HCT116 (cell line): Measurements from ENCODE around the gene SCN1A. TPM values are rescaled to one million over a fixed set of nuclear protein-coding genes. Genes with fewer than 3 reads are reported as not detected.

Source experiments
- ATAC-seq: fragments of 200-7000 bp; cut with Tn5 transposase; 2 replicates; pipeline ENCODE4 v1.9.1; 2020; ENCODE audit warnings: mild to moderate bottlenecking, moderate library complexity
- BruUV-seq: library from RNA; stranded (reverse); fragments of 400-500 nt; replicated peaks from 2 replicates; lab custom pipeline; 2021; lab: Mats Ljungman, UMichigan
- CTCF ChIA-PET: fragments of 300-600 bp; sonication (Branson Sonifier 250); formaldehyde crosslinking; loops from one replicate; lab custom pipeline; 2021; ENCODE audit warnings: antibody characterized with exemption; lab: Charles Lee
- POLR2A ChIA-PET: fragments of 300-600, 350-600 bp; sonication (Branson Sonifier 250); formaldehyde crosslinking; loops from one replicate; lab custom pipeline; 2021; ENCODE audit warnings: antibody characterized with exemption; lab: Charles Lee
- RAD21 ChIA-PET, 2 experiments: fragments of 300-600 bp; sonication (Branson Sonifier 250); formaldehyde crosslinking; loops; one replicate each; lab custom pipeline; 2023; ENCODE audit warnings: low total read pairs in 2 of 2; ENCODE audit not compliant: uncharacterized antibody in 2 of 2, unreplicated experiment in 2 of 2, low non-redundant PET in 1 of 2; lab: Charles Lee
- DNase-seq: peaks from one replicate; pipeline ENCODE4 v3.0.0-alpha.2; 2010; ENCODE audit warnings: low read depth, low spot score
- H2AFZ ChIP-seq: fragments of 200-600 bp; shearing (Covaris generic), sonication (generic); 2 replicates; pipeline ENCODE4 v1.6.1; 2017; ENCODE audit warnings: low read depth, mixed run types, mixed read lengths, antibody characterized with exemption, low read length; ENCODE audit not compliant: poor library complexity, severe bottlenecking
- H3K27ac ChIP-seq: 2 replicates; pipeline ENCODE4 v1.5.1; 2012; ENCODE audit warnings: low read depth, low read length
- H3K27me3 ChIP-seq: fragments of 200-600 bp; sonication (generic); 2 replicates; pipeline ENCODE4 v1.6.1; 2016; ENCODE audit warnings: mixed run types, low read length, mixed read lengths; ENCODE audit not compliant: insufficient read depth
- H3K36me3 ChIP-seq, 2 experiments: fragments of 200-500 bp in 1 of 2; fragments of 200-600 bp in 1 of 2; sonication (Bioruptor generic) in 1 of 2; sonication (generic) in 1 of 2; 2 replicates each; pipeline versions ENCODE4 v1.5.1 to v1.6.1; 2014 to 2016; ENCODE audit warnings: low read length in 2 of 2, inconsistent platforms in 1 of 2, mixed read lengths in 1 of 2, mixed run types in 1 of 2; ENCODE audit not compliant: insufficient read depth in 2 of 2, control insufficient read depth in 1 of 2
- H3K4me1 ChIP-seq, 2 experiments: fragments of 200-600 bp in 1 of 2; sonication (generic) in 1 of 2; 2 replicates each; pipeline versions ENCODE4 v1.5.1 to v1.6.1; 2012 to 2017; ENCODE audit warnings: low read length in 2 of 2, inconsistent platforms in 1 of 2, mild to moderate bottlenecking in 1 of 2, mixed read lengths in 1 of 2, mixed run types in 1 of 2, moderate library complexity in 1 of 2; ENCODE audit not compliant: insufficient read depth in 2 of 2, control insufficient read depth in 1 of 2
- H3K4me2 ChIP-seq: fragments of 200-600 bp; sonication (generic); 2 replicates; pipeline ENCODE4 v1.6.1; 2017; ENCODE audit warnings: mixed run types, low read length, mixed read lengths
- H3K4me3 ChIP-seq, 2 experiments: fragments of 200-600 bp in 1 of 2; sonication (generic) in 1 of 2; replicated peaks in 1 of 2; 2 replicates each; pipeline ENCODE4 v1.5.1; 2011 to 2016; ENCODE audit warnings: low read length in 2 of 2, control low read depth in 1 of 2, low read depth in 1 of 2, mild to moderate bottlenecking in 1 of 2, mixed read lengths in 1 of 2, mixed run types in 1 of 2
- H3K79me2 ChIP-seq: fragments of 200-600 bp; sonication (generic); 2 replicates; pipeline ENCODE4 v1.6.1; 2017; ENCODE audit warnings: mild to moderate bottlenecking, mixed run types, low read length, moderate library complexity, mixed read lengths; ENCODE audit not compliant: insufficient read depth
- H3K9ac ChIP-seq: fragments of 200-600 bp; sonication (generic); 2 replicates; pipeline ENCODE4 v1.6.1; 2016; ENCODE audit warnings: low read length, mixed read lengths
- H3K9me2 ChIP-seq: fragments of 200-600 bp; sonication (generic), shearing (Covaris generic); 2 replicates; pipeline ENCODE4 v1.6.1; 2017; ENCODE audit warnings: mixed run types, mild to moderate bottlenecking, moderate library complexity; ENCODE audit not compliant: insufficient read depth
- H3K9me3 ChIP-seq, 2 experiments: fragments of 200-500 bp in 1 of 2; fragments of 200-600 bp in 1 of 2; sonication (Bioruptor generic) in 1 of 2; sonication (generic) in 1 of 2; 2 replicates each; pipeline ENCODE4 v1.6.1; 2014 to 2017; ENCODE audit warnings: low read length in 2 of 2, mixed read lengths in 2 of 2, inconsistent platforms in 1 of 2, low read depth in 1 of 2, mild to moderate bottlenecking in 1 of 2, mixed run types in 1 of 2, moderate library complexity in 1 of 2; ENCODE audit not compliant: control insufficient read depth in 1 of 2, insufficient read depth in 1 of 2
- H4K20me1 ChIP-seq: fragments of 200-600 bp; sonication (generic), shearing (Covaris generic); 2 replicates; pipeline ENCODE4 v1.6.1; 2017; ENCODE audit warnings: mixed run types, mild to moderate bottlenecking, moderate library complexity; ENCODE audit not compliant: insufficient read depth
- ATF3 ChIP-seq: IDR thresholded peaks from 2 replicates; pipeline ENCODE4 v1.6.1; 2012
- ELF1 ChIP-seq: IDR thresholded peaks from 2 replicates; pipeline ENCODE4 v1.6.1; 2012; ENCODE audit warnings: low read depth, borderline replicate concordance
- EZH2 ChIP-seq: fragments of 200-600 bp; sonication (generic); IDR thresholded peaks from 2 replicates; pipeline ENCODE4 v1.6.1; 2017; ENCODE audit warnings: antibody characterized with exemption, mixed run types
- JUND ChIP-seq: IDR thresholded peaks from 2 replicates; pipeline ENCODE4 v1.6.1; 2012
- MAX ChIP-seq: IDR thresholded peaks from 2 replicates; pipeline ENCODE4 v1.6.1; 2012
- POLR2A ChIP-seq: IDR thresholded peaks from 2 replicates; pipeline ENCODE4 v1.7.0; 2011; ENCODE audit warnings: borderline replicate concordance; ENCODE audit not compliant: insufficient read depth, insufficient read length; ENCODE audit errors: extremely low read depth
- RAD21 ChIP-seq: IDR thresholded peaks from 2 replicates; pipeline ENCODE4 v1.6.1; 2012; ENCODE audit warnings: low read depth, mild to moderate bottlenecking
- SIN3A ChIP-seq: IDR thresholded peaks from 2 replicates; pipeline ENCODE4 v1.6.1; 2012; ENCODE audit warnings: low read depth
- SP1 ChIP-seq: IDR thresholded peaks from 2 replicates; pipeline ENCODE4 v1.6.1; 2012; ENCODE audit warnings: low read depth
- intact Hi-C: fragments of 100-400 bp; cut with micrococcal nuclease; formaldehyde crosslinking; loops from 2 replicates; pipeline ENCODE4 v1.10.0; 2022
- total RNA-seq: library from RNA; stranded (reverse); gene quantifications from one replicate; pipeline ENCODE4 v1.2.1, GENCODE V29; 2021; ENCODE audit not compliant: unreplicated experiment

The SCN1A gene
- total RNA-seq, 1 experiment from 2014 or later: not detected

- ATAC-seq: no peak
- no peaks in the 10 kb centered on the region for H3K4me1 ChIP-seq
- BruUV-seq: no TSS peak
- no peak overlapping the region for H3K4me2 ChIP-seq
- H3K79me2 ChIP-seq: no peaks in the 10 kb centered on the region
- no peak overlapping the region for H3K27ac ChIP-seq
- ChIA-PET CTCF (no interaction called here), POLR2A (no interaction called here), RAD21 (no interaction called here)
- no peak for TF ChIP-seq EZH2
- TF ChIP-seq ATF3: no peak
- no peak for TF ChIP-seq JUND
- H3K9me3 ChIP-seq: no peaks in the 10 kb centered on the region; a peak in 1 of 4 replicates
- H3K36me3 ChIP-seq: no peaks in the 10 kb centered on the region
- no peaks in the 10 kb centered on the region for H3K9me2 ChIP-seq
- H3K27me3 ChIP-seq: peaks cover 19% of the 10 kb centered on the region
- H4K20me1 ChIP-seq: no peaks in the 10 kb centered on the region
- no peak for DNase-seq
- intact Hi-C loops: no loop called here
- no peak overlapping the region for H3K4me3 ChIP-seq
- no peak overlapping the region for H2AFZ ChIP-seq
- H3K9ac ChIP-seq: no peak overlapping the region
Measured at GRCh38 chr2:166074011-166074410, 53.8 kb downstream of the SCN1A start.

- intact Hi-C loops: no loop called here
- H3K4me3 ChIP-seq: no peak overlapping the region
- POLR2A ChIA-PET: no interaction called here
- BruUV-seq: no TSS peak
- H3K27ac ChIP-seq: no peak overlapping the region
- RAD21 ChIA-PET: no interaction called here
- H3K79me2 ChIP-seq: no peaks in the 10 kb centered on the region
- peaks cover 29% of the 10 kb centered on the region for H3K27me3 ChIP-seq
- DNase-seq: no peak
- no peaks in the 10 kb centered on the region for H3K9me3 ChIP-seq
- H3K9me2 ChIP-seq: no peaks in the 10 kb centered on the region
- H2AFZ ChIP-seq: no peak overlapping the region
- TF ChIP-seq ELF1 (no peak), ATF3 (no peak), MAX (no peak), SP1 (no peak), SIN3A (no peak), POLR2A (no peak), RAD21 (no peak)
- ATAC-seq: no peak
- H3K36me3 ChIP-seq: no peaks in the 10 kb centered on the region
- no peak overlapping the region for H3K9ac ChIP-seq
- CTCF ChIA-PET: no interaction called here
- no peaks in the 10 kb centered on the region for H4K20me1 ChIP-seq
- no peak overlapping the region for H3K4me2 ChIP-seq
- no peaks in the 10 kb centered on the region for H3K4me1 ChIP-seq
Measured at GRCh38 chr2:166070231-166070630, 57.6 kb downstream of the SCN1A start.
